ENCODE results near the gene RNF222.
"Not testable (repeated sequence)": the region's sequence is repeated elsewhere in the genome, so short reads cannot be mapped to it uniquely, and the experiment has no call there.

The RNF222 gene

DNA sequence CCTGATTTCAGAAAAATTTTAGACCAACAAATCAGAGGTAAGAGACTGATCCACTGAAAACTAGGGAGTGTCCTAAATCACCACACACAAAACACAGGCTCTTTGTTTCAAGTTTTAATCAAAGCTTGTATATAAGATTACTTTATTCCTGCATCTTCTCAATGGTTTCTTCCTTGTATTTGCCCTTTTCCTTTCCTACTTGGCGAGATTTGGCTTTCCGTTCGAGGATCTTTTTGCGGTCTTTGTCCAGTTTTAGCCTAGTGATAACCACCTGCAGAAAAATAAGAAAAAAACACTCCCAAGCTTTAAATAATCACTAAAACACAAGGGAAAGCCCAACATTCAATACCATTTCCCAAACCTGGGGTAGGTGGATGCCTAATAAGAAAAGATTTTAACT, 20.2 kb downstream of the RNF222 start:
- no peak for DNase-seq

DNA sequence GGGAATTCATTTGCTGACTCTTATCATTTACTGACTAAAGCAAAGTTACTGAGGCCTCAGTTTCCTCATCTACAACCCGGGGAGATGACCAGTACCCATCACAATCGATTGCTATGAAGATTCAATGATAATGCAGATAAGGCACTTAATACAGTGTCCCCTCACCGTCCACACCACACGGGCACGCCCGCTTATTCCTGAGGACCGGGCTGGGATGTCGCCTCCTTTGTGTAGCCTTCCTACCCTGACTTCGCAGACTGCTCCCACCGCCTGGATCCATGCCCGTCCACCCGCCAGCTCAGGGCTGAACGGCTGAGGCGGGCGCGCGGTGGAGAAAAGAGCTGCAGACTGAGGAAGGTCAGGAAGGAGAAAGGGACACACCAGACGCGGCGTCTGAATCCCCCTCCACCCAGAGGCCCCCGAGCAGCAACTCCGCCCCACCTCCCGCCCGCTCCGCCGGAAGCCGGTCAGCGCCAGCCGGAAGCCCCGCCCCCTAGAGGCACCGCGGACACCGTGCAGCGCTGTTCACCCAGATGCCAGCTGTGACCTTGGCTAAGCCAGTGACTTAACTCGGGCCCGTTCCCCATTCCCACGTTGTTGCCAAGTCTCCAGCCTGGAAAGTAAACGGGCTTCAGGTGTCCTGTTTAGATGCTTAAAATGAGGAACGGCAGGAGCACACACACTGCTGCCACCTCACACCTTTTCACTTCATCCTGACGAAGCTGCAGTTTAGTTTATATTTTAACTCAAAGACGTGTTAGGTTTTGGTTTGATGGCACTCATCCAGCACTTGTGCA, 21.2 kb downstream of the RNF222 start, which contains the start of gene KRABD2:
Gene KRABD2, minus strand, starts transcription at position 434 of the 797 bp plus-strand sequence.
- peak; percentile 98 for DNase-seq

DNA sequence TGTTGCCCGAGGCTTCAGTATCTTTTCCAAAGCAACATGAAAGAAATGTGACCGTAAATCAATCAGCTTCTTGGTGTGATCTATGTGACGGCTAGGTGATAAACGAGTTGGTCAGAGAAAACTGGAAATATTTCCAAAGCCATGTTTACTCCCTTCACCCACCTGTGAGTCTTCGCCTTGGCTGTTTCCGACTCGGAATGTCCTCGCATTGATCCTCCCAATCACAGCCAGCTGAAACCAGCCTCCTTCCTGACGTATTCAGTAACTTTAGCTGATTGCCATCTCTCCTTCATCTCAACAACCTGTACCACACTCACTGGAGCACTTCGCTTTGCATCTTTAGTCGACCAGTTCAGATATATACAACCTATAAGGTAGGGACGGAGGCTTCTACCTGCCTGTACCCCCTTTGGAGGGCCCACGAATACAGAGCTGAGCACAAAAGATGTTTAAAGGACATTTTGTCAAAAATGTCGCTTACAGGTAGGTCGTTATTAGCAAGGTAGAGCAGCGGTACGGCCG, 21.8 kb downstream of the RNF222 start:
- DNase-seq: no peak

DNA sequence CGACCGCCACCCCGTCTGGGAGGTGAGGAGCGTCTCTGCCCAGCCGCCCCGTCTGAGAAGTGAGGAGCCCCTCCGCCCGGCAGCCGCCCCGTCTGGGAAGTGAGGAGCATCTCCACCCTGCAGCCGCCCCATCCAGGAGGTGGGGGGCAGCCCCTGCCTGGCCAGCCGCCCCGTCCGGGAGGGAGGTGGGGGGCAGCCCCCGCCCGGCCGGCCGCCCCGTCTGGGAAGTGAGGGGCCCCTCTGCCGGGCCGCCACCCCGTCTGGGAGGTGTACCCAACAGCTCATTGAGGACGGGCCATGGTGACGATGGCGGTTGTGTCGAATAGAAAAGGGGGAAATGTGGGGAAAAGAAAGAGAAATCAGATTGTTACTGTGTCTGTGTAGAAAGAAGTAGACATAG, 23.8 kb downstream of the RNF222 start:
- DNase-seq: not testable (repeated sequence)

DNA sequence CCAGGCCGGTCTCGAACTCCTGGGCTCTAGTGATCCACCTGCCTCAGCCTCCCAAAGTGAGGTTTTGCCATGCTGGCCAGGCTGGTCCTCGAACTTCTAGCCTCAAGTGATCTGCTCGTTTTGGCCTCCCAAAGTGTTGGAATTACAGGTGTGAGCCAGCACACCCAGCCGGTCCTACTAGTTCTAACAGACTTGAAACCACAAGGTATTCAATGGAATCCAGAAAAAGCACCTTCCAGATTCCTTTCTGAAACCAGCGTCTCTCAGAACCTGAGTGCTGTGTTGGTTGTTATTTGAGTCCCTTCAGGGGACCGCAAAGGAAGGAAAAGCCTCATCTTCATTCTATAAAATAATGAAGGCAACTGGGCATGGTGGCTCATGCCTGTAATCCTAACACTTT, 25.2 kb downstream of the RNF222 start:
- no peak for DNase-seq

DNA sequence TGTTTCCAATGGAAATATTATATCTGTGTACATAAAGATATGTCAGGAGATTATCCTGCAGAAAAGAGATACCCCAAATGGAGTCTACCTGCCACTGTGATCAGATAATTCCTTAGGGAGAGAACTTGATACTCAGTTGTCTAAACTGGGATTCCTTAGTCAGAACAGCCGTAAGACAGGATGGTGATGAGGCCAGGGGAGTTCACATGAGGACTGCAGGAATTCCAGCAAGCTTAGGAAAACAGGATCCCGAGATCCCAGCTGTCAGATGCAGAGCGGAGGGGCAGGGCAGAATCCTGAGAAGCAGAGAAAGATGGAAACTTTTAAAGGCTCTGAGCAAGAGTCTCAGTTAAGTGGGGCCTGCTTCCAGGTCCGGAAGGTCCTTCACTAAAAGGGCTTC, 25.8 kb downstream of the RNF222 start:
- no peak for DNase-seq

DNA sequence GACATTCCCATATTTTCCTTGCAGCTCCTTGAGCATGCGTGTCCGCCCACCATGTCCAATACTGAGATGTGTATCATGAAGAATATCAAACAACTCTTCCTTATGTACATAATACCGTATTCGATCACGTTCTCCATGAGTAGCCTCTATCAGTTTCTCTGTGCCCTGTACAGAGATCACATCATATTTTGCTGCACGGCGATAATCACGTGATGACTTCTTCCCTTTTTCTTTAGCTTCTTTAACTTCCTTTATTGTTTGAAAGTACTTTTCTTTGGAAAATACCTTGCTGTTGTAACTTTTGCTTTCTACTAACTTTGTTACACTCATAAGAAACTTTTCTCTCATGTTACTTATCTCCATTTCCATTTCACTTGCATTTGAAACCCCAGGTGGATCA, 27.7 kb downstream of the RNF222 start:
- no peak for DNase-seq

DNA sequence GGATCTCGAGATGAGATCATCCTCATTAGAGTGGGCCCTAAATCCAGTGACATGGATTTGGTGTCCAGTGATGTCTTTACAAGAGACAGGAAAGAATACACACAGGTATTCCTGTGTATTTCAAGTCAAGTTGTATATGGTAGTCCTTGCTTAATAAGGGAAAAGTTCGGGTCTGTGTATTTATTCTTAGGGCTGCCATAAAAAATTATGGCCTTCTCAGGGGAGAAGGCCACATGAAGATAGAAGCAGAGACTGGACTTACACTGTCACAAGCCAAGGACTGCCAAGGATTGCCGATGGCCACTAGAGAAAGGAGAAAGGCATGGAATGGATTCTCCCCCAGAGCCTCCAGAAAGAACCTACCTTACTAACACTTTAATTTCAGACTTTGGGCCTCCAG, 29.4 kb downstream of the RNF222 start:
- no peak for DNase-seq

DNA sequence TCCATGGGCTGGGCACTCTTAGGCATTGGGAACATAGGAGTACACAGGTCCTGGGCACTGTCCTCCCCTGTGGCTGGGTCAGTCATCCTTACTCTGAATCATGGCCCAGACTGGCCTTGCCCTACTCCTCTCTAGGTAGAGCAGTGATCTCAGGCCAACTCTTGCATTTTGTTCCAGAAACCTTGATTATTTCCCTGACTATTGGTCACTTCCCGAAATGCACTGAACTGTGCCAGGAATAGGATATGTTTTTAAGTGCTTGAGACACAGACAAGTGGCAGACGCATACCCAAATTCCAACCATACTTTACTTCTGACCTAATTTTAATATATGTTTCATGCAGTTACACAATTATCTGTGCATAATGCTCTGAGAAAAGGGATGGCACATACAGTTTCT, 31.4 kb downstream of the RNF222 start:
- no peak for DNase-seq

DNA sequence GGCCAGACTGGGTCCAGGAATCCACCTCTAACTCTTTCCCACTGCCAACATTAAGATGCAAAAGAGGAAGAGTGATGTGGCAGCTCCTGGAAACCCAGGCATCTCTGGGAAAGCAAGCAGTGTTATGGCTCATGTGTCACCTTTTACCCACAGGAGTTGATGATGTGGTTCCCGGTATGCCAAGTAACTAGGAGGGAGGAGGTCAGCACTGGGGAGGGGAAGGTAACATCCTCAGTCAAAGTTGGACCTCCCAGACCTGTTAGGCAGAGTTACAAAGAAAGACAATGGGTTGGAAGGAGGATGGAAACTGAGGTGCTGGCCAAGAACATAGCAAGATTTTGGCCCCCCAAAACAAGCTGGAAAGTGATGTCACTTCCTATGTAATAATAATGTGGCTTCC, 32.5 kb downstream of the RNF222 start:
- no peak for DNase-seq

DNA sequence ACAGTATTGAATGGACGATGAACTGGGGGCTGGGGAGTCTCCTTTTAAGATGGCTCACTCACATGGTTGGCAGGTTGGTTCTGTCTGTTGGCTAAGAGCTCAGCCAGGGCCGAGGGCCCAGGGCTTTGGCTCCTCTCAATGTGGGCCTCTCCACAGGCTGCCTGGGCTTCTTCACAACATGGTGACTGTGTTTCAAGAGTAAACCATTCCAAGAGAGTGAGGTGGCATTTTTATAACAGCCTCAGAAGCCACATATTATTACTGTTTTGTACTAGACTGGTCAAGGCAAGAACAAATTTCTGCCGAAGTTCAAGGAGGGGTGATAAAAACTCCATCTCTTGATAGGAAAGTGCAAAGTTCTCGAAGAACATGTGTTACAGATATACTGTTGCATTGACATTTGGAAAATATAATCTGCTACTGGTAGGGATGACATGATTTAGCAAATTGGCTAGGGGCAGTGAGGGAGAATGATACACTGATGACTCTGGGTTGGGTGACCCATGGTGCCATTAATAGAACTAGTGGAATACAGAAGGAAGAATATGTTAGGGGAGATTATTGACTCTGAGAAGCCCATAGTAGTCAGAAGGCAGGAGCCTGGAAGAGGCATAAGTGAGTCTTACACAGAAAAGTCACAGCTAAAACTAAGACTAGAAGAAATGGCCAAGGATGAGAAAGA, 34.8 kb downstream of the RNF222 start:
- no peak for DNase-seq

DNA sequence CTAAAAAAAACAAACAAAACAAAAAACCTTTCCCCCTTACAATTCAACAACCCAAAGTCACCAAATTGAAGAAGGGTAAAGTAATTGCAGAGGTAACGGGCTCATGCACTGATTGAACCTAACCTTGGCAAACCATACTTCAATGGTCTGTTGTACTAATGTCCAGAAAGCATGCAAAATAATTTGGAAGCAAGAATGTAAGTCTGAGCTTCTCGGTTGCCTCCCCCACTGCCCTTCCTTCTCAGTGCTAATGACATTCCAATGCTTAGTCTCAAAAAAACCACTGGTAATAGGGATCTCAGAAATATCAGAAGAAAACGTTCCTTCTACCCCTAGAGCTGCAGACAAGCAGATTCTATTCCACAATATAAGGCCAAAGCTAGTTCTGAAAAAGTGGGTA, 36.9 kb downstream of the RNF222 start:
- DNase-seq: no peak

DNA sequence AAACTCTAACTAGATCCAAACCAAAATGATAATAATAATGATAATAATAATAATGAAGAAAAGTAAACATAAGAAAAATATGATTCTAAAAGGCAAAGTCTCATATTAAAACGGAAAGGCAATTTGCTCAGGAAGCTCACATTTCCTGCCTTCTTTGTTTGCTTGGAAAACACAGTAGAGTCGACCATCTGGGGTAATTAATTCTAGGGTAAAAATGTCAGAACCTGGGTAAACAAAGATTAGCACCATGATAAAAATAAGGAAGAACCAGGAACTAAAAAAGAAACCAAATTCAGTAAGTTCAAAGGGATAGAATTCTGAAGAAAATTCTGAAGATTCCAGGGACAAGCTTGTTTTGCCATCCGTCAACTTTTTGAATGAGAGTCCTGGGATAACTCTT, 37.4 kb downstream of the RNF222 start:
- no peak for DNase-seq

DNA sequence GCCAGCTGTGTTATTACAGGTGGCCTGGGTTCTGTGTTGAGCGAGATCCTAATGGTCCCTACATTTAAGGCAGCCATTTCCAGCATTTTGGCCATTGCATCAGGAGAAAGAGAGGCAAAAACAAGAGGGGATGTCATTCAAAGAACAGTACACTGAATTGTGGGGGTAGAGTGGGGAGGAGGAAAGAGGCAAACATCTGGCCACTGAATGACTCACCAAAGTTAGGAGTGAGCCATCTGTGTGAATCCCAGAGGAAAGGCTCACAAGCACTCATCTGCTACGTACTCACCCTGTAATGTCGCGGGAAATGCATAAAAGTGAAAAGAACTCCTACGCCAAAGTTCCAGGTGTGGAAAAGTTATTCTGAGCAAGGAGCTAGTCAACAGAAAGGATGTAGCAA, 37.9 kb downstream of the RNF222 start:
- DNase-seq: no peak

DNA sequence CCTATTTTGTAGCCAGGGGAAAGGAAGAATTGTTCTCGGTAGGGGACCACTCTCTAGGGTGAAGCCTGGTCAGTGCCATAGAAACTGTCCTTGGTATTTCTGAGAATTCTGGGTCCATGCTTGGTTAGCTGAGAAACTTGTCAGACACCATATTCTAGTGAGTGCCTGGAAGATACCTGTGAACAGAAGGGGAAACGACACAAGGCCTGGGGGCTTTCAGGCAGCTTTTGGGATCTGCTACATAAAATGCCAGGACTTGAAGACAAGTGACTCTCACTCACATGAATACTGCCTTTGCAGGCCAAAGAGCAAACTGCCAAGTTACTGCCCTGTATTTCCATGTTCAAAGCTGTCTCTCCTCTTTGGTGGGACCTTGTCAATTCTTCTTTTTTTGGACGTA, 39.7 kb downstream of the RNF222 start:
- no peak for DNase-seq

DNA sequence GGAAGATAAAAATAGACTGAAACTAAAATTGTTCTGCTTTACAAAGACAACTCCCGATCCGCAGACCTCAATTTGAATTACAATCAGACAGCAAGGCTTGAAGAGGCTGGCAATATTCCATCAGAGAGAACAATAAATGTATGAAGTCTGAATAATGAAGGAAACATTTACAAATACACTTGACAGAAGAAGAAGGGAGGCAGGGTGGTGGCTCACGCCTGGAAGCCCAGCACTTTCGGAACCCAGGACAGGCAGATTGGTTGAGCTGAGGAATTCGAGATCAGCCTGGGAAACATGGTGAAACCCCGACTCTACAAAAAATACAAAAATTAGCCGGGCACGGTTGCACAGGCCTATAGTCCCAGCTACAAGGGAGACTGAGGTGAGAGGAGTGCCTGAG, 43.4 kb downstream of the RNF222 start:
- no peak for DNase-seq

DNA sequence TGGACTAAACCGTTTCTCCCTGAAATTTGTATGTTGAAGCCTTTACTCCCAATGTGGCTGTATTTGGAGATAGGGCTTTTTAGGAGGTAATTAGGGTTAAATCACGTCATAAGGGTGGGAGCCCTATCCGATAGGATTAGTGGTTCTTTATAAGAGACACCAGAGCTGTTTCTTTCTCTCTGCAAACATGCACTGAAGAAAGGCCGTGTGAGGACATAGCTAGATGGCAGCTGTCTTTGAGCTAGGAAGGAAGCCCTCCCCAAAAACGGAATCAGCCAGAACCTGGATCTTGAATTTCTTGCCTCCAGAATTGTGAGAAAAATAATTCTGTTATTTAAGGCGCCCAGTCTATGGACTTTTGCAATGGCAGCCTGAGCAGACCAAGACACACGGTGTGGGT, 43.9 kb downstream of the RNF222 start:
- DNase-seq: no peak

DNA sequence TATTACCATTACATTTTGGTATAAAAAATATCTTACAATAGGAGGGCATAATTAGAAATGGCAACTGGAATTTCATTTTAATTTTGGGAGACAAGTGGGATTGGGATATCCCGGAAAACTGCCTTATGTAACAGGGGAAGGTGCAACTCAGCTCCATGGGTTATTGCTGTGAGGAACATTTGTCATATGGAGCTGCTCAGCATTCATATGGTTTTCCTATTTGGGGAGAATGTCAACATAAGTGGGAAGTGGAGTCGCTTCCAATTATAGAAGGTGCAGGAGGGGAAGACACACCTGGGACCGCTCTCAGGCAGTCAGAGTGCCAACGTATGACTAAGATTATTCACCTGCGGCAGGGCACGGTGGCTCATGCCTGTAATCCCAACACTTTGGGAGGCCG, 47.3 kb downstream of the RNF222 start:
- DNase-seq: no peak

DNA sequence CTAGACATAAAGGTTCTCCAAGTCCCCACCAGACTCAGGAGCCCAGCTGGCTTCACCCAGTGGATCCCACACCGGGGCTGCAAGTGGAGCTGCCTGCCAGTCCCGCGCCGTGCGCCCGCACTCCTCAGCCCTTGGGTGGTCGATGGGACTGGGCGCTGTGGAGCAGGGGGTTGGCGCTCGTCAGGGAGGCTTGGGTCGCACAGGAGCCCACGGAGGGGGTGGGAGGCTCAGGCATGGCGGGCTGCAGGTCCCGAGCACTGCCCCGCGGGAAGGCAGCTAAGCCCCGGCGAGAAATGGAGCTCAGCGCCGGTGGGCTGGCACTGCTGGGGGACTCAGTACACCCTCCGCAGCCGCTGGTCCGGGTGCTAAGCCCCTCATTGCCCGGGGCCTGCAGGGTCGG, 50.6 kb downstream of the RNF222 start:
- DNase-seq: not testable (repeated sequence)

DNA sequence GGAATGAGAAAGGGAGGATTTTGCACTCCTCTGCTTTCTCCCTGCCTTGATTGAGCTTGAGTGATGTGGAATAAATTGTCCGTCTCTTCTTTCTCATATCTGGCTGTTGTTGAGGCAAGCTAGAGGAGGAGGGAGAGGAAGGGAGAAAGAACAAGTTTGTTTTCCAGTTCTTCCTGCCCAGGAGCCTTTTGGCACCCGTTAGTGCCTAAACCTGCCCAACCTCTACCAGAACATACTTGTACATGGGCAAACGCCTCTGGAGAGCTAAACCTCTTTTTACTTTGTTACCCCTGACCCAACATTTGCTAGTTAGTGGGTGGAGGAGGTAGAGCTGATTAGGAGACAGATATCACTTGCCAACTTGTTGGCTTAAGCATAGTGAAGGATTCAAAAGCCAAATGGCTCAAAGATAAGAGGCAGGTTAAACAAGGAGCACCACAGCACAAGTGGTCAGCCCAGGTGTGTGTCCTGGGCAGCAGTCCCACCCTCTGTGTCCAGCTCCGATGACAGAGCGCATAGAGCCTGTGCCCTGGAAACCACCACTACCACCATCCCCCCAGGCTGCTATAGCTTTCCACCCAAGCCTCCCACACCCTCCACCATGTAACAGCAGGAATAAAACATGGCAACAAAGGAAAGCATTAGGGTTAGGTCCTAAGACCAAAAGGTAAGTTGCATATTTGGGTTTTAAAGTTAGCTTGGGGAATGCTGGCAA, 51.5 kb downstream of the RNF222 start:
- DNase-seq: no peak

DNA sequence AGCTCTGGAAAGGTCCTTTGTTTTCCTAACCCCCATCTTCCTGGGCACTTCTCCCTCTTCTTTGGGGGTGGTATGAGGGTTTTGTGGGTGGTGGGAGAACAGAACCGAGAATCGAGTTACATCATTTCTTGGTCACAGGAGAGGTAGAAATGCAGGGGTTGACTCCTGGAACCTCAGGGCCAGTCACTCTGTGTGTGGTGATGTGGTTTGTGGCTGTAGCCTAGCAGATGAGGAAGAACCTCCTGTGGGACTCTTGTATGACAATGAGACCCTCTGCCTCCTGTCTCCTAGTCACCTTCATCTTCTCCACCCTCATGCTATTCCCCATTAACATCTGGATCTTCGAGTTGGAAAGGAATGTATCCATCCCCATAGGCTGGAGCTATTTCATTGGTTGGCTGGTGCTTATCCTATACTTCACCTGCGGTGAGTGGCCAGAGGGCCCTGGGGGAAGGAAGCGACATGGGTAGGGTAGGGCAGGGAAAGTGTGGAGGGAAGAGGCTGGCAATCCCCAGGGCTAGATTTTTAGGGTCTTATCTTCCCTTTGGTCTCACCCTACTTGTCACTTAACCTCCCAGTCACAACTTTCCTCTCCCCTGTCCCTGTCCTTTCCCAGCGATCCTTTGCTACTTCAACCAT, 52.5 kb downstream of the RNF222 start:
- no peak for DNase-seq

DNA sequence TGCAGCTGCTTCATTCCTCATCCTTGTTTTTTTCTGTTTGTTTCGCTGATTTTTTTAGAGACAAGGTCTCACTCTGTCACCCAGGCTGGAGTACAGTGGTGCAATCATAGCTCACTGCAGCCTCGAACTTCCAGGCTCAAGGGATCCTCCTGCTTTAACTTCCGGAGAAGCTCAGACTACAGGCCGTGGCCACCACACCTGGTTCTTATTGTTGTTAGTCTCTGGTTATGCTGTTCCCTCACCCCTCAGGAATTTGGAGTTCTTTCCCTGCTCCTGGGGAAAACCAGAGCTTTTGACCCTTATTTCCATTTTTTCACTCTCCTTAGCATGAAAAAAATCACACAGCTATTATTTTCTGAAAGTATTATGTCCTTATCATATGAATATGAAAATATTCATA, 56.2 kb downstream of the RNF222 start:
- no peak for DNase-seq
